Sciatic nerve (tissue), 1 donor: ENCODE results near the gene RNU6-1. TPM values are rescaled to one million over a fixed set of nuclear protein-coding genes. Genes with fewer than 3 reads are reported as not detected.

Experiments used
- total RNA-seq: library from RNA; stranded (reverse); fragmentation: NEBNext Ultra II Directional; extraction: Animal tissue kit (Norgen Biotek cat#: 25700); gene quantifications from one replicate; pipeline ENCODE4 v1.2.1, GENCODE V29; 2021
- donor health status: DM: no; HTN: no; CAD: no.

RNU6-1 gene
- total RNA-seq, 1 donor from 2014 or later = not detected

Other genes starting within 250 kb of the RNU6-1 start
- 1.3 TPM for gene SKOR1, start 14.5 kb downstream of the RNU6-1 start, total RNA-seq
- gene PIAS1, start 214.3 kb upstream of the RNU6-1 start, total RNA-seq = 59.9 TPM